ENCODE data around the gene MYO9B.

DNA sequence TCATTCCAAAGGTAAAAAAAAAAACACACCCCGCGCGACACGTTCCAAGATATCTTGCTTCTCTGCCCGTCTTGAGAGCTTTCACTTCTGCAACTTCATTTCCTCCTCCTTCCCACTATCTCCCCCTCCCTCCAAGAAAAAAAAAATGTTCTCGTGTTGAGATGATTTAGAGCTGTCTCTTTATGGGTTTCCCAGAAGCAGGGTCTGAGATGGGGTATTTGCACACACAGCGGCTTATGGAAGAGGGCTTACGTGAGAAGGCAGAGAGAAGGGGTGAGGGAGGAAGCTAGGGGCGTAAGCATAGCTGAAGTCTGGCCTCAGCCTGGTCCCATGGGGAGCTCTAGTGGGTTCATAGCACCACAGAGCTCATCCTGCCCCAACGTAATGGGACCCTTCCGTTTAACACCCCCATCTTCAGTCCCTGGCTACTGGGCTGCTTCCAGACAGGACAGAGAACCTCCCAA, 108.3 kb downstream of the MYO9B start:
- TF ChIP-seq CHD2 (IDR thresholded peaks at IDR 0.05; ENCODE audit: low read depth, low read length) (no peak), DIDO1 (tag; IDR thresholded peaks at IDR 0.05; ENCODE audit: low read depth) (no peak), CTCF (IDR thresholded peaks at IDR 0.05 in 2 of 3, conservative IDR thresholded peaks at IDR 0.05 in 1 of 3; ENCODE audit: insufficient read depth in 2 of 3, low read depth in 1 of 3, low read length in 3 of 3) (no peak), GATA2 (CRISPR knock-in tag; IDR thresholded peaks at IDR 0.05) (no peak), SAFB (IDR thresholded peaks at IDR 0.05; ENCODE audit: borderline replicate concordance, low read depth, low read length) (no peak), MAFK (IDR thresholded peaks at IDR 0.05; ENCODE audit: low read length) (no peak), DPF2 (IDR thresholded peaks at IDR 0.05) (no peak), ZBTB1 (CRISPR knock-in tag; IDR thresholded peaks at IDR 0.05; ENCODE audit: borderline replicate concordance, low read depth) (no peak), ZNF41 (CRISPR knock-in tag; conservative IDR thresholded peaks at IDR 0.05) (no peak), SP1 (CRISPR knock-in tag; IDR thresholded peaks at IDR 0.05) (no peak)
- TF ChIP-seq, protein P1, sequence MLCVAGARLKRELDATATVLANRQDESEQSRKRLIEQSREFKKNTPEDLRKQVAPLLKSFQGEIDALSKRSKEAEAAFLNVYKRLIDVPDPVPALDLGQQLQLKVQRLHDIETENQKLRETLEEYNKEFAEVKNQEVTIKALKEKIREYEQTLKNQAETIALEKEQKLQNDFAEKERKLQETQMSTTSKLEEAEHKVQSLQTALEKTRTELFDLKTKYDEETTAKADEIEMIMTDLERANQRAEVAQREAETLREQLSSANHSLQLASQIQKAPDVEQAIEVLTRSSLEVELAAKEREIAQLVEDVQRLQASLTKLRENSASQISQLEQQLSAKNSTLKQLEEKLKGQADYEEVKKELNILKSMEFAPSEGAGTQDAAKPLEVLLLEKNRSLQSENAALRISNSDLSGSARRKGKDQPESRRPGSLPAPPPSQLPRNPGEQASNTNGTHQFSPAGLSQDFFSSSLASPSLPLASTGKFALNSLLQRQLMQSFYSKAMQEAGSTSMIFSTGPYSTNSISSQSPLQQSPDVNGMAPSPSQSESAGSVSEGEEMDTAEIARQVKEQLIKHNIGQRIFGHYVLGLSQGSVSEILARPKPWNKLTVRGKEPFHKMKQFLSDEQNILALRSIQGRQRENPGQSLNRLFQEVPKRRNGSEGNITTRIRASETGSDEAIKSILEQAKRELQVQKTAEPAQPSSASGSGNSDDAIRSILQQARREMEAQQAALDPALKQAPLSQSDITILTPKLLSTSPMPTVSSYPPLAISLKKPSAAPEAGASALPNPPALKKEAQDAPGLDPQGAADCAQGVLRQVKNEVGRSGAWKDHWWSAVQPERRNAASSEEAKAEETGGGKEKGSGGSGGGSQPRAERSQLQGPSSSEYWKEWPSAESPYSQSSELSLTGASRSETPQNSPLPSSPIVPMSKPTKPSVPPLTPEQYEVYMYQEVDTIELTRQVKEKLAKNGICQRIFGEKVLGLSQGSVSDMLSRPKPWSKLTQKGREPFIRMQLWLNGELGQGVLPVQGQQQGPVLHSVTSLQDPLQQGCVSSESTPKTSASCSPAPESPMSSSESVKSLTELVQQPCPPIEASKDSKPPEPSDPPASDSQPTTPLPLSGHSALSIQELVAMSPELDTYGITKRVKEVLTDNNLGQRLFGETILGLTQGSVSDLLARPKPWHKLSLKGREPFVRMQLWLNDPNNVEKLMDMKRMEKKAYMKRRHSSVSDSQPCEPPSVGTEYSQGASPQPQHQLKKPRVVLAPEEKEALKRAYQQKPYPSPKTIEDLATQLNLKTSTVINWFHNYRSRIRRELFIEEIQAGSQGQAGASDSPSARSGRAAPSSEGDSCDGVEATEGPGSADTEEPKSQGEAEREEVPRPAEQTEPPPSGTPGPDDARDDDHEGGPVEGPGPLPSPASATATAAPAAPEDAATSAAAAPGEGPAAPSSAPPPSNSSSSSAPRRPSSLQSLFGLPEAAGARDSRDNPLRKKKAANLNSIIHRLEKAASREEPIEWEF (CRISPR knock-in tag; IDR thresholded peaks at IDR 0.05): no peak
- TF ChIP-seq, protein P2, sequence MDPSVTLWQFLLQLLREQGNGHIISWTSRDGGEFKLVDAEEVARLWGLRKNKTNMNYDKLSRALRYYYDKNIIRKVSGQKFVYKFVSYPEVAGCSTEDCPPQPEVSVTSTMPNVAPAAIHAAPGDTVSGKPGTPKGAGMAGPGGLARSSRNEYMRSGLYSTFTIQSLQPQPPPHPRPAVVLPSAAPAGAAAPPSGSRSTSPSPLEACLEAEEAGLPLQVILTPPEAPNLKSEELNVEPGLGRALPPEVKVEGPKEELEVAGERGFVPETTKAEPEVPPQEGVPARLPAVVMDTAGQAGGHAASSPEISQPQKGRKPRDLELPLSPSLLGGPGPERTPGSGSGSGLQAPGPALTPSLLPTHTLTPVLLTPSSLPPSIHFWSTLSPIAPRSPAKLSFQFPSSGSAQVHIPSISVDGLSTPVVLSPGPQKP (CRISPR knock-in tag; IDR thresholded peaks at IDR 0.05): no peak
- TF ChIP-seq, protein P3, sequence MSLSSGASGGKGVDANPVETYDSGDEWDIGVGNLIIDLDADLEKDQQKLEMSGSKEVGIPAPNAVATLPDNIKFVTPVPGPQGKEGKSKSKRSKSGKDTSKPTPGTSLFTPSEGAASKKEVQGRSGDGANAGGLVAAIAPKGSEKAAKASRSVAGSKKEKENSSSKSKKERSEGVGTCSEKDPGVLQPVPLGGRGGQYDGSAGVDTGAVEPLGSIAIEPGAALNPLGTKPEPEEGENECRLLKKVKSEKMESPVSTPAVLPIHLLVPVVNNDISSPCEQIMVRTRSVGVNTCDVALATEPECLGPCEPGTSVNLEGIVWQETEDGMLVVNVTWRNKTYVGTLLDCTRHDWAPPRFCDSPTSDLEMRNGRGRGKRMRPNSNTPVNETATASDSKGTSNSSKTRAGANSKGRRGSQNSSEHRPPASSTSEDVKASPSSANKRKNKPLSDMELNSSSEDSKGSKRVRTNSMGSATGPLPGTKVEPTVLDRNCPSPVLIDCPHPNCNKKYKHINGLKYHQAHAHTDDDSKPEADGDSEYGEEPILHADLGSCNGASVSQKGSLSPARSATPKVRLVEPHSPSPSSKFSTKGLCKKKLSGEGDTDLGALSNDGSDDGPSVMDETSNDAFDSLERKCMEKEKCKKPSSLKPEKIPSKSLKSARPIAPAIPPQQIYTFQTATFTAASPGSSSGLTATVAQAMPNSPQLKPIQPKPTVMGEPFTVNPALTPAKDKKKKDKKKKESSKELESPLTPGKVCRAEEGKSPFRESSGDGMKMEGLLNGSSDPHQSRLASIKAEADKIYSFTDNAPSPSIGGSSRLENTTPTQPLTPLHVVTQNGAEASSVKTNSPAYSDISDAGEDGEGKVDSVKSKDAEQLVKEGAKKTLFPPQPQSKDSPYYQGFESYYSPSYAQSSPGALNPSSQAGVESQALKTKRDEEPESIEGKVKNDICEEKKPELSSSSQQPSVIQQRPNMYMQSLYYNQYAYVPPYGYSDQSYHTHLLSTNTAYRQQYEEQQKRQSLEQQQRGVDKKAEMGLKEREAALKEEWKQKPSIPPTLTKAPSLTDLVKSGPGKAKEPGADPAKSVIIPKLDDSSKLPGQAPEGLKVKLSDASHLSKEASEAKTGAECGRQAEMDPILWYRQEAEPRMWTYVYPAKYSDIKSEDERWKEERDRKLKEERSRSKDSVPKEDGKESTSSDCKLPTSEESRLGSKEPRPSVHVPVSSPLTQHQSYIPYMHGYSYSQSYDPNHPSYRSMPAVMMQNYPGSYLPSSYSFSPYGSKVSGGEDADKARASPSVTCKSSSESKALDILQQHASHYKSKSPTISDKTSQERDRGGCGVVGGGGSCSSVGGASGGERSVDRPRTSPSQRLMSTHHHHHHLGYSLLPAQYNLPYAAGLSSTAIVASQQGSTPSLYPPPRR (CRISPR knock-in tag; IDR thresholded peaks at IDR 0.05; ENCODE audit: borderline replicate concordance): no peak
